ENCODE measurements around the gene MTRR.

MTRR gene

GRCh38 chr5:7874639-7875038 is 5.7 kb downstream of the MTRR start:
- POLR2A ChIA-PET = no interaction called here
- Histone ChIP-seq H3K36me3 (ENCODE audit: control insufficient read depth in 2 of 2, insufficient read depth in 1 of 2, low read length in 2 of 2) (peaks cover 39 to 87% of the 10 kb centered on the region in 2 experiments), H3K4me1 (ENCODE audit: control insufficient read depth, insufficient read depth, low read length) (peaks cover 15% of the 10 kb centered on the region), H3K4me3 (ENCODE audit: low read depth, low read length) (no peak overlapping the region), H3K9me3 (ENCODE audit: control insufficient read depth, insufficient read depth, low read depth, low read length) (no peaks in the 10 kb centered on the region), H3K27ac (ENCODE audit: extremely low read depth, low read depth, low read length) (no peak overlapping the region)
- CTCF ChIA-PET = interaction anchor here (5.6 kb wide), 1 partner anchor 12 kb away, joined by 32 read pairs; no protein-coding TSS in a partner anchor
- TF ChIP-seq ZNF174 (tag by site-specific recombination; IDR thresholded peaks at IDR 0.05) (no peak), ELK4 (IDR thresholded peaks at IDR 0.05; ENCODE audit: borderline replicate concordance, low read depth, low read length) (no peak), ZNF530 (tag by site-specific recombination; IDR thresholded peaks at IDR 0.05; ENCODE audit: low read depth) (no peak), KLF10 (tag by site-specific recombination; IDR thresholded peaks at IDR 0.05) (no peak)

GRCh38 chr5:7875151-7875550 is 6.2 kb downstream of the MTRR start:
- peak; percentile 99 for TF ChIP-seq ZFP37 (tag by site-specific recombination; IDR thresholded peaks at IDR 0.05)
- no peak for TF ChIP-seq ZNF37A (tag by site-specific recombination; IDR thresholded peaks at IDR 0.05)
- ChIA-PET CTCF (interaction anchor here (0.6 to 5.6 kb wide), 2 partner anchors 11 to 1033 kb away, joined by 3 to 32 read pairs; no protein-coding TSS in a partner anchor), POLR2A (no interaction called here)
- H3K9me3 ChIP-seq (ENCODE audit: control insufficient read depth, insufficient read depth, low read depth, low read length) = no peaks in the 10 kb centered on the region
- H3K4me1 ChIP-seq (ENCODE audit: control insufficient read depth, insufficient read depth, low read length) = peaks cover 14% of the 10 kb centered on the region
- no peak overlapping the region for H3K27ac ChIP-seq (ENCODE audit: extremely low read depth, low read depth, low read length)
- H3K4me3 ChIP-seq (ENCODE audit: low read depth, low read length) = no peak overlapping the region
- H3K36me3 ChIP-seq (ENCODE audit: control insufficient read depth in 2 of 2, insufficient read depth in 1 of 2, low read length in 2 of 2) = peaks cover 39 to 92% of the 10 kb centered on the region in 2 experiments

- ChIA-PET CTCF (interaction anchor here (0.7 to 5.6 kb wide), 5 partner anchors 10 to 275 kb away, joined by 3 to 32 read pairs (median 4); no protein-coding TSS in a partner anchor), POLR2A (interaction anchor here (6.2 kb wide), 1 partner anchor 8 kb away, joined by 22 read pairs; the partner anchor contains the start of genes FASTKD3 and MTRR)
- no peaks in the 10 kb centered on the region for H3K4me1 ChIP-seq (ENCODE audit: control insufficient read depth, insufficient read depth, low read length)
- no peak for TF ChIP-seq ZNF10 (tag by site-specific recombination; IDR thresholded peaks at IDR 0.05)
- no peak for TF ChIP-seq ZNF24 (tag by site-specific recombination; IDR thresholded peaks at IDR 0.05)
- no peak for TF ChIP-seq ZNF174 (tag by site-specific recombination; IDR thresholded peaks at IDR 0.05)
- no peak for TF ChIP-seq ZNF302 (tag by site-specific recombination; IDR thresholded peaks at IDR 0.05; ENCODE audit: low read depth)
- no peak for TF ChIP-seq ZNF48 (tag by site-specific recombination; IDR thresholded peaks at IDR 0.05)
- no peak for TF ChIP-seq SETDB1 (IDR thresholded peaks at IDR 0.05; ENCODE audit: insufficient read length, low read length)
- no peak for TF ChIP-seq GLI2 (tag by site-specific recombination; IDR thresholded peaks at IDR 0.05; ENCODE audit: borderline replicate concordance, low read depth)
- H3K4me3 ChIP-seq (ENCODE audit: low read depth, low read length) = no peak overlapping the region
- no peak overlapping the region for H3K27ac ChIP-seq (ENCODE audit: extremely low read depth, low read depth, low read length)
- H3K9me3 ChIP-seq (ENCODE audit: control insufficient read depth, insufficient read depth, low read depth, low read length) = no peaks in the 10 kb centered on the region
- H3K36me3 ChIP-seq (ENCODE audit: control insufficient read depth in 2 of 2, insufficient read depth in 1 of 2, low read length in 2 of 2) = peaks cover 42 to 95% of the 10 kb centered on the region in 2 experiments
Observed at GRCh38 chr5:7876867-7877266, 7.9 kb downstream of the MTRR start.

- Histone ChIP-seq H3K4me1 (ENCODE audit: control insufficient read depth, insufficient read depth, low read length) (no peaks in the 10 kb centered on the region), H3K9me3 (ENCODE audit: control insufficient read depth, insufficient read depth, low read depth, low read length) (no peaks in the 10 kb centered on the region), H3K36me3 (ENCODE audit: control insufficient read depth in 2 of 2, insufficient read depth in 1 of 2, low read length in 2 of 2) (peaks cover 42 to 95% of the 10 kb centered on the region in 2 experiments), H3K4me3 (ENCODE audit: low read depth, low read length) (no peak overlapping the region), H3K27ac (ENCODE audit: extremely low read depth, low read depth, low read length) (no peak overlapping the region)
- ChIA-PET POLR2A (interaction anchor here (6.2 kb wide), 1 partner anchor 9 kb away, joined by 22 read pairs; the partner anchor contains the start of genes FASTKD3 and MTRR), CTCF (interaction anchor here (0.9 to 5.6 kb wide), 2 partner anchors 9 to 21 kb away, joined by 4 to 32 read pairs; no protein-coding TSS in a partner anchor)
- TF ChIP-seq ZNF664 (tag by site-specific recombination; IDR thresholded peaks at IDR 0.05) (no peak), ZNF335 (tag by site-specific recombination; conservative IDR thresholded peaks at IDR 0.05) (no peak), ZNF830 (tag by site-specific recombination; IDR thresholded peaks at IDR 0.05; ENCODE audit: low read depth) (no peak), ZNF518A (tag by site-specific recombination; conservative IDR thresholded peaks at IDR 0.05; ENCODE audit: low read depth) (no peak), GLI4 (tag by site-specific recombination; IDR thresholded peaks at IDR 0.05) (no peak), ZBTB44 (tag by site-specific recombination; IDR thresholded peaks at IDR 0.05) (no peak), ZNF529 (tag by site-specific recombination; IDR thresholded peaks at IDR 0.05; ENCODE audit: insufficient replicate concordance) (no peak), ZNF600 (tag by site-specific recombination; IDR thresholded peaks at IDR 0.05) (no peak)
Observed at GRCh38 chr5:7877851-7878250, 8.9 kb downstream of the MTRR start.

All from HEK293 (cell line).